DOHH2 (cell line): ENCODE measurements around the gene ZNRF3.

Experiments used
- H3F3A ChIP-seq: fragments of 200-600 bp; sonication (generic), shearing (Covaris generic); 2 replicates; pipeline ENCODE4 v1.6.0; 2016; ENCODE audit warnings: antibody characterized with exemption, mild to moderate bottlenecking; ENCODE audit not compliant: control insufficient read depth, insufficient read depth
- H3K27ac ChIP-seq: fragments of 200-600 bp; sonication (generic); 2 replicates; pipeline ENCODE4 v1.5.1; 2014; ENCODE audit warnings: low read depth, mild to moderate bottlenecking, low read length, moderate library complexity
- H3K27me3 ChIP-seq: fragments of 200-600 bp; sonication (generic); 2 replicates; pipeline ENCODE4 v1.6.1; 2014; ENCODE audit warnings: mild to moderate bottlenecking, low read length, mixed read lengths; ENCODE audit not compliant: control insufficient read depth
- H3K36me3 ChIP-seq: fragments of 200-600 bp; sonication (generic); 2 replicates; pipeline ENCODE4 v1.6.1; 2014; ENCODE audit warnings: mild to moderate bottlenecking, low read length, moderate library complexity, mixed read lengths; ENCODE audit not compliant: control insufficient read depth
- H3K4me1 ChIP-seq: fragments of 200-600 bp; sonication (generic); 2 replicates; pipeline ENCODE4 v1.6.1; 2014; ENCODE audit warnings: mild to moderate bottlenecking, low read length, mixed read lengths; ENCODE audit not compliant: control insufficient read depth
- H3K4me2 ChIP-seq: fragments of 200-600 bp; sonication (generic); 2 replicates; pipeline ENCODE4 v1.6.0; 2014; ENCODE audit warnings: mild to moderate bottlenecking, low read length, moderate library complexity
- H3K4me3 ChIP-seq: fragments of 200-600 bp; sonication (generic); 2 replicates; pipeline ENCODE4 v1.5.1; 2014; ENCODE audit warnings: mild to moderate bottlenecking, low read length, mixed read lengths
- H3K79me2 ChIP-seq: fragments of 200-600 bp; sonication (generic); 2 replicates; pipeline ENCODE4 v1.6.1; 2014; ENCODE audit warnings: mild to moderate bottlenecking, low read length, mixed read lengths; ENCODE audit not compliant: control insufficient read depth
- H3K9me2 ChIP-seq: fragments of 200-600 bp; sonication (generic); replicated peaks from 2 replicates; pipeline ENCODE4 v1.6.1; 2014; ENCODE audit warnings: mild to moderate bottlenecking, low read length, mixed read lengths; ENCODE audit not compliant: control insufficient read depth
- H3K9me3 ChIP-seq: fragments of 200-600 bp; sonication (generic); 2 replicates; pipeline ENCODE4 v1.6.1; 2014; ENCODE audit warnings: antibody characterized with exemption, low read length, mixed read lengths; ENCODE audit not compliant: control insufficient read depth, insufficient read depth
- H4K20me1 ChIP-seq: fragments of 200-600 bp; sonication (generic); 2 replicates; pipeline ENCODE4 v1.6.0; 2014; ENCODE audit warnings: low read depth, mild to moderate bottlenecking, antibody characterized with exemption, low read length, moderate library complexity; ENCODE audit not compliant: control insufficient read depth, insufficient read depth
- EZH2phosphoT487 ChIP-seq: fragments of 200-600 bp; sonication (generic); IDR thresholded peaks from 2 replicates; pipeline ENCODE4 v1.6.1; 2017; ENCODE audit warnings: borderline replicate concordance, mild to moderate bottlenecking, antibody characterized with exemption, low read length, moderate library complexity, mixed read lengths
- TF ChIP-seq, protein P1 (sequence below): fragments of 200-600 bp; sonication (generic); IDR thresholded peaks from one replicate; pipeline ENCODE4 v1.5.1; 2014; ENCODE audit warnings: antibody characterized with exemption, mild to moderate bottlenecking, low read depth, low read length; ENCODE audit not compliant: poor library complexity, severe bottlenecking

The ZNRF3 gene

DNA sequence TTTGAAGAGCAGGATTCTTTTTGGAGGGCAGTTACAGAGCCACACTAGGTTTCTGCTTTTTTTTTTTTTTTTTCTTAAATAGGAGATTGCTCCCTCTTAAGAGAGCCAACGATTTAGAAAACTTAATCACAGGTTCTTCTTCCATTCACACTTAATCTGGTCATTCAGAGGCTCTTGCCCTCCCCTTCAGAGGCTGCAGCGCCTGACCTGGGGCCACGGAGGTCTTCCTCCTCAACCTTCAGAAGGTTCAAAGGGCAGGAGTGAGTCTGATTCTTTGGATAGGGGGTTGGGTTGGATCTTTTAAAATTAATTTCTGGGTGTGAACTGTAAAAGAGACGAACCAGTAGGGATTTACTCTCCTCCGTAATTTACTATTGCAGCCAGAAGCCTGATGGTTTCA, 57.1 kb downstream of the ZNRF3 start:
- Histone ChIP-seq H3K4me2 (no peak overlapping the region), H3K27me3 (0 out of 2 replicates have a peak, but pooled peaks cover 4% of the 10 kb centered on the region), H4K20me1 (no peaks in the 10 kb centered on the region), H3K27ac (no peak overlapping the region), H3K79me2 (no peaks in the 10 kb centered on the region), H3K4me3 (no peak overlapping the region), H3F3A (no peaks in the 10 kb centered on the region), H3K36me3 (no peaks in the 10 kb centered on the region), H3K9me2 (no peaks in the 10 kb centered on the region), H3K9me3 (no peaks in the 10 kb centered on the region), H3K4me1 (no peaks in the 10 kb centered on the region)
- TF ChIP-seq, protein P1, sequence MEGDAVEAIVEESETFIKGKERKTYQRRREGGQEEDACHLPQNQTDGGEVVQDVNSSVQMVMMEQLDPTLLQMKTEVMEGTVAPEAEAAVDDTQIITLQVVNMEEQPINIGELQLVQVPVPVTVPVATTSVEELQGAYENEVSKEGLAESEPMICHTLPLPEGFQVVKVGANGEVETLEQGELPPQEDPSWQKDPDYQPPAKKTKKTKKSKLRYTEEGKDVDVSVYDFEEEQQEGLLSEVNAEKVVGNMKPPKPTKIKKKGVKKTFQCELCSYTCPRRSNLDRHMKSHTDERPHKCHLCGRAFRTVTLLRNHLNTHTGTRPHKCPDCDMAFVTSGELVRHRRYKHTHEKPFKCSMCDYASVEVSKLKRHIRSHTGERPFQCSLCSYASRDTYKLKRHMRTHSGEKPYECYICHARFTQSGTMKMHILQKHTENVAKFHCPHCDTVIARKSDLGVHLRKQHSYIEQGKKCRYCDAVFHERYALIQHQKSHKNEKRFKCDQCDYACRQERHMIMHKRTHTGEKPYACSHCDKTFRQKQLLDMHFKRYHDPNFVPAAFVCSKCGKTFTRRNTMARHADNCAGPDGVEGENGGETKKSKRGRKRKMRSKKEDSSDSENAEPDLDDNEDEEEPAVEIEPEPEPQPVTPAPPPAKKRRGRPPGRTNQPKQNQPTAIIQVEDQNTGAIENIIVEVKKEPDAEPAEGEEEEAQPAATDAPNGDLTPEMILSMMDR = no peak
- TF ChIP-seq EZH2phosphoT487 = no peak

DNA sequence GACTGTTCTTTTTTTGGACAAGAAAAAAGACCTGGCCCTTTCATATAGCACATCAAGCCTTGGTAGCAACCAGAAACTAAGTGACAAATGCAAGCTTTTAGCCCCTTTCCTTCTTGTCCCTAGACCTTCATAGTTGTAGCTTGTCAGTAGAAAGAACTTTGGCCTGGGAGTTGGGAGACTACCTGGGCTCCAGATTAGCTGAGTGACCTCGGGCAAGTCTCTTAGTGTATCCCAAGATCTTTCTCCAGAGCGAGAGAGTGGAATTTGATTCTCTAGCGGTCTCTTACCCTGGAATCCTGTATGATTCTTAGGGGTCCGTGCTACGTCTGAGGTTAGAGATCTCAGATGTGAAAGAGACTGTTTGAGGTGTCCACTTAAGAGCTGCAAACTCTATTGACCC, 59.0 kb downstream of the ZNRF3 start:
- 0 out of 2 replicates have a peak, but pooled peaks cover 5% of the 10 kb centered on the region for H3K27me3 ChIP-seq
- no peaks in the 10 kb centered on the region for H3K79me2 ChIP-seq
- H3K4me3 ChIP-seq = no peak overlapping the region
- H3K4me2 ChIP-seq = no peak overlapping the region
- no peak for TF ChIP-seq EZH2phosphoT487
- TF ChIP-seq, protein P1 = no peak
- no peaks in the 10 kb centered on the region for H3F3A ChIP-seq
- H3K9me2 ChIP-seq = no peaks in the 10 kb centered on the region
- no peaks in the 10 kb centered on the region for H3K4me1 ChIP-seq
- no peak overlapping the region for H3K27ac ChIP-seq
- H4K20me1 ChIP-seq = no peaks in the 10 kb centered on the region
- no peaks in the 10 kb centered on the region for H3K9me3 ChIP-seq
- no peaks in the 10 kb centered on the region for H3K36me3 ChIP-seq

DNA sequence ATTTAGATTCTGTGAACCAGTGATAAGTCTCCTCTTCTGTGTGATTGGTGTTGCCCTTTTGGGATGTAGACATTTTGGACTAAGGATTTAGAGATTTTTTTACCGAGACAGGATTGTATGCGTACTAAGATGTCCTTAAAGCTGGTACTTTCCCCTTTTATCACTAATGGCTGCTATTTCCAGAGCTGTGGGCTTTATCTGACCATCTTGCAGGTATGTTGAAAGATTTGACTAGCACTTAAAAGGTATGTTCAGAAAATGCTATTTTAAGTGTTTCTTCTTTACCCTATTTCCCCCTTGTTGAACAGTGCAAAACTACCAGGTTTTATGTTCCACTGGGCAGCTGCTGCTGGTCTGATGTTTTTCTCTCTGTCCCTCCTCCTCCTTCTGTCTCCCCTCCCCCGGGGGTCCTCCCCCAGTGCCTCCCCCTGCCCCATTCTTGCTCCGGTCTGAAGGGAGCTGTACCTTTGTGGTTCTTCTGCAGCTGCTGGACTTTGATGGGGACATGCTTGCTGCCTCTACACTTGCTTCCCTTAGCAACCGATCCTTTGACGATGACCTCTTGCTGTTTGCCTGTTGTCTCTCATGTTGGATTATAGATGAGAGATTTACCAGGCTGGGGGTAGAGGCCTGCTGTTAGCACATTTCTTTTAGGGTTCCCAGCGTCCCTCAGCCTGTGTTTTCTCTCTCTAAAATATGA, 59.6 kb downstream of the ZNRF3 start:
- Histone ChIP-seq H4K20me1 (no peaks in the 10 kb centered on the region), H3K79me2 (no peaks in the 10 kb centered on the region), H3K9me2 (no peaks in the 10 kb centered on the region), H3K4me1 (no peaks in the 10 kb centered on the region), H3K4me3 (no peak overlapping the region), H3K4me2 (no peak overlapping the region), H3K27me3 (0 out of 2 replicates have a peak, but pooled peaks cover 5% of the 10 kb centered on the region), H3K27ac (no peak overlapping the region), H3K36me3 (no peaks in the 10 kb centered on the region), H3K9me3 (no peaks in the 10 kb centered on the region), H3F3A (no peaks in the 10 kb centered on the region)
- no peak for TF ChIP-seq EZH2phosphoT487
- TF ChIP-seq, protein P1 = no peak
